ENCODE measurements around the gene RGCC. TPM values are rescaled to one million over a fixed set of nuclear protein-coding genes. Genes with fewer than 3 reads are reported as not detected.

Gene RGCC
- total RNA-seq, 1 donor from 2014 or later = 82.8 TPM

- DNase-seq (ENCODE audit: low spot score) = no peak
Measured at GRCh38 chr13:41453620-41454019, 3.7 kb upstream of the RGCC start.

- DNase-seq (ENCODE audit: low spot score) = no peak
Measured at GRCh38 chr13:41454170-41454569, 3.2 kb upstream of the RGCC start.

- no peak for DNase-seq (ENCODE audit: low spot score)
Measured at GRCh38 chr13:41455725-41456419, 1.5 kb upstream of the RGCC start.

- DNase-seq (ENCODE audit: low spot score) = no peak
Measured at GRCh38 chr13:41457589-41458186, 338 bp downstream of the RGCC start.

GRCh38 chr13:41458187-41458760 is 924 bp downstream of the RGCC start:
- DNase-seq (ENCODE audit: low spot score) = peak; percentile 40

- DNase-seq (ENCODE audit: low spot score) = no peak
Measured at GRCh38 chr13:41458761-41459431, 1.5 kb downstream of the RGCC start.

GRCh38 chr13:41459432-41460073 is 2.2 kb downstream of the RGCC start:
- DNase-seq (ENCODE audit: low spot score) = peak; percentile 25

- DNase-seq (ENCODE audit: low spot score) = no peak
Measured at GRCh38 chr13:41460074-41460465, 2.7 kb downstream of the RGCC start.

GRCh38 chr13:41460930-41461329 is 3.6 kb downstream of the RGCC start:
- DNase-seq (ENCODE audit: low spot score) = no peak

GRCh38 chr13:41461527-41462139 is 4.3 kb downstream of the RGCC start:
- DNase-seq (ENCODE audit: low spot score) = no peak

GRCh38 chr13:41462427-41462826 is 5.1 kb downstream of the RGCC start:
- DNase-seq (ENCODE audit: low spot score) = no peak

- DNase-seq (ENCODE audit: low spot score) = peak; percentile 23
Measured at GRCh38 chr13:41463838-41464602, 6.7 kb downstream of the RGCC start.

GRCh38 chr13:41465241-41465847 is 8.0 kb downstream of the RGCC start:
- peak; percentile 26 for DNase-seq (ENCODE audit: low spot score)

- DNase-seq (ENCODE audit: low spot score) = no peak
Measured at GRCh38 chr13:41465898-41466320, 8.6 kb downstream of the RGCC start.

GRCh38 chr13:41467425-41467945 is 10.1 kb downstream of the RGCC start:
- no peak for DNase-seq (ENCODE audit: low spot score)

GRCh38 chr13:41468631-41469030 is 11.3 kb downstream of the RGCC start:
- no peak for DNase-seq (ENCODE audit: low spot score)

- DNase-seq (ENCODE audit: low spot score) = no peak
Measured at GRCh38 chr13:41470196-41470595, 12.8 kb downstream of the RGCC start.

GRCh38 chr13:41471785-41472184 is 14.4 kb downstream of the RGCC start:
- no peak for DNase-seq (ENCODE audit: low spot score)

- no peak for DNase-seq (ENCODE audit: low spot score)
Measured at GRCh38 chr13:41487222-41487621, 29.9 kb downstream of the RGCC start.

GRCh38 chr13:41488124-41488523 is 30.8 kb downstream of the RGCC start:
- DNase-seq (ENCODE audit: low spot score) = no peak
